HepG2 (cell line): ENCODE data around the gene MYO10. TPM values are rescaled to one million over a fixed set of nuclear protein-coding genes. Genes with fewer than 3 reads are reported as not detected.

Source experiments
- polyA plus RNA-seq, 8 experiments: library from polyadenylated mRNA; depleted of rRNA in 3 of 8; stranded (reverse) in 7 of 8; unstranded in 1 of 8; fragments of >200 nt; fragmentation: Illumina TruSeq in 4 of 8; extraction: Trizol in 4 of 8; gene quantifications; 2 replicates each; pipeline versions ENCODE4 v1.2.1 to v1.2.3, GENCODE V29; 2011 to 2016; ENCODE audit warnings: low read depth in 4 of 8, missing spikeins in 1 of 8, mixed read lengths in 1 of 8; ENCODE audit not compliant: insufficient read depth in 1 of 8
- total RNA-seq, 5 experiments: library from RNA; depleted of rRNA; stranded (reverse); fragments of >200 nt; fragmentation: Illumina TruSeq; extraction: Trizol; gene quantifications; 2 replicates each; pipeline ENCODE4 v1.2.3, GENCODE V29; 2016; ENCODE audit warnings: low read depth in 1 of 5
- TF ChIP-seq, protein P1 (sequence below): sonication (generic); formaldehyde crosslinking; IDR thresholded peaks from 2 replicates; pipeline ENCODE4 v1.4.0; 2020; ENCODE audit warnings: missing genetic modification reagents, borderline replicate concordance
- TF ChIP-seq, protein P2 (sequence below): sonication (generic); formaldehyde crosslinking; IDR thresholded peaks from 2 replicates; pipeline ENCODE4 v1.5.0; 2020; ENCODE audit warnings: mild to moderate bottlenecking, missing genetic modification reagents, borderline replicate concordance

Gene MYO10
- total and polyA plus RNA-seq, 2 of the 13 experiments (the other 11 are each of a cell fraction or from before 2014, with no cell fraction given): 4.5 to 14.0 TPM

DNA sequence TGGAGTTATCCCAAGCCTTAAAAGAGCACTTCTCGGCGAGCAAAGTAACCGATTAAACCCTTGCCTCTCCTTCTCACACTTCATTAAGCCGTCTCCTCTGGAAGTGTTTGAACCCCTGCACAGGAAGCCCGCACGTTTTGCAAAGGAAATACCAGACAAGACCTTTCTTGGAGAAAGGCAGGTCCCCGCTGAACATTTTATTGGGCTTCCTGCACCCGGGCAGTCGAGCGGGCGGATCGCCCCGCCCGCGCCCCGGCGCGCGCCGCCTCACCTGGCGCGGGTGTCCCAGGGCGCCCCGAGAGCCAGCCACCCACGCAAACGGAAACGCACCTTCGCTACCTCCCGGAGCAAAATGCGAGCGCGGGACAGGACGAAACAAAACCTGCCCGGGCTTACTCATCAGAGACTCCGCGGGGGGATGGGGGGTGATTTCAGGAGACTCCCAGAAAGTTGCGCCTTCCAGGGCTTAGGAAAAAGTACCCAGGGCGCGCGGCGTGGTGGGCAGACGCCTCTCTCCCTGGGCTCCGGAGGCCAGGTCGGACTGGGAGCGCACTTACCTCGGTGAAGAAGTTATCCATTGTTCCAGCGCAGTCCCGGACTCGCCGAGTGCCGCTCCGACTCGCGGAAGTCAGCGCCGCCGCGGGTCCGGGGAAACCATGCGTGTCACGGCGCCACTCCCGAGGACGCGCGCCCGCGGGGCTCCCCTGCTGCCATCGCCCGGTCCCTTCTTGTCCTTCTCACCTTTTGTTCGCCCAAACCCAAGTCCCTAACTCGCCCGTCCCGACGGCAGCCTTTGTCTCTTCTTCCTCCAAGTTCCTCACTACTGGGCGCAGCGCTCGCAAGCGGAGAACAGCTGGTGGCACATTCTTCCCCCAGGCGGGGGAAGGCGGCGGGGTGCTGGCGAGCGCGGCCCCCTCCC, 598 bp downstream of the MYO10 start (continued):
- TF ChIP-seq, protein P1, sequence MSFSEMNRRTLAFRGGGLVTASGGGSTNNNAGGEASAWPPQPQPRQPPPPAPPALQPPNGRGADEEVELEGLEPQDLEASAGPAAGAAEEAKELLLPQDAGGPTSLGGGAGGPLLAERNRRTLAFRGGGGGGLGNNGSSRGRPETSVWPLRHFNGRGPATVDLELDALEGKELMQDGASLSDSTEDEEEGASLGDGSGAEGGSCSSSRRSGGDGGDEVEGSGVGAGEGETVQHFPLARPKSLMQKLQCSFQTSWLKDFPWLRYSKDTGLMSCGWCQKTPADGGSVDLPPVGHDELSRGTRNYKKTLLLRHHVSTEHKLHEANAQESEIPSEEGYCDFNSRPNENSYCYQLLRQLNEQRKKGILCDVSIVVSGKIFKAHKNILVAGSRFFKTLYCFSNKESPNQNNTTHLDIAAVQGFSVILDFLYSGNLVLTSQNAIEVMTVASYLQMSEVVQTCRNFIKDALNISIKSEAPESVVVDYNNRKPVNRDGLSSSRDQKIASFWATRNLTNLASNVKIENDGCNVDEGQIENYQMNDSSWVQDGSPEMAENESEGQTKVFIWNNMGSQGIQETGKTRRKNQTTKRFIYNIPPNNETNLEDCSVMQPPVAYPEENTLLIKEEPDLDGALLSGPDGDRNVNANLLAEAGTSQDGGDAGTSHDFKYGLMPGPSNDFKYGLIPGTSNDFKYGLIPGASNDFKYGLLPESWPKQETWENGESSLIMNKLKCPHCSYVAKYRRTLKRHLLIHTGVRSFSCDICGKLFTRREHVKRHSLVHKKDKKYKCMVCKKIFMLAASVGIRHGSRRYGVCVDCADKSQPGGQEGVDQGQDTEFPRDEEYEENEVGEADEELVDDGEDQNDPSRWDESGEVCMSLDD (CRISPR knock-in tag): no peak
- TF ChIP-seq, protein P2, sequence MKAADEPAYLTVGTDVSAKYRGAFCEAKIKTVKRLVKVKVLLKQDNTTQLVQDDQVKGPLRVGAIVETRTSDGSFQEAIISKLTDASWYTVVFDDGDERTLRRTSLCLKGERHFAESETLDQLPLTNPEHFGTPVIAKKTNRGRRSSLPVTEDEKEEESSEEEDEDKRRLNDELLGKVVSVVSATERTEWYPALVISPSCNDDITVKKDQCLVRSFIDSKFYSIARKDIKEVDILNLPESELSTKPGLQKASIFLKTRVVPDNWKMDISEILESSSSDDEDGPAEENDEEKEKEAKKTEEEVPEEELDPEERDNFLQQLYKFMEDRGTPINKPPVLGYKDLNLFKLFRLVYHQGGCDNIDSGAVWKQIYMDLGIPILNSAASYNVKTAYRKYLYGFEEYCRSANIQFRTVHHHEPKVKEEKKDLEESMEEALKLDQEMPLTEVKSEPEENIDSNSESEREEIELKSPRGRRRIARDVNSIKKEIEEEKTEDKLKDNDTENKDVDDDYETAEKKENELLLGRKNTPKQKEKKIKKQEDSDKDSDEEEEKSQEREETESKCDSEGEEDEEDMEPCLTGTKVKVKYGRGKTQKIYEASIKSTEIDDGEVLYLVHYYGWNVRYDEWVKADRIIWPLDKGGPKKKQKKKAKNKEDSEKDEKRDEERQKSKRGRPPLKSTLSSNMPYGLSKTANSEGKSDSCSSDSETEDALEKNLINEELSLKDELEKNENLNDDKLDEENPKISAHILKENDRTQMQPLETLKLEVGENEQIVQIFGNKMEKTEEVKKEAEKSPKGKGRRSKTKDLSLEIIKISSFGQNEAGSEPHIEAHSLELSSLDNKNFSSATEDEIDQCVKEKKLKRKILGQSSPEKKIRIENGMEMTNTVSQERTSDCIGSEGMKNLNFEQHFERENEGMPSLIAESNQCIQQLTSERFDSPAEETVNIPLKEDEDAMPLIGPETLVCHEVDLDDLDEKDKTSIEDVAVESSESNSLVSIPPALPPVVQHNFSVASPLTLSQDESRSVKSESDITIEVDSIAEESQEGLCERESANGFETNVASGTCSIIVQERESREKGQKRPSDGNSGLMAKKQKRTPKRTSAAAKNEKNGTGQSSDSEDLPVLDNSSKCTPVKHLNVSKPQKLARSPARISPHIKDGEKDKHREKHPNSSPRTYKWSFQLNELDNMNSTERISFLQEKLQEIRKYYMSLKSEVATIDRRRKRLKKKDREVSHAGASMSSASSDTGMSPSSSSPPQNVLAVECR: 0 out of 2 replicates have a peak, but pooled peaks have one; percentile 9
